IMR-90 (cell line): ENCODE data around the gene LRRC55. TPM values are rescaled to one million over a fixed set of nuclear protein-coding genes. Genes with fewer than 3 reads are reported as not detected.

ENCODE experiments used
- ATAC-seq: fragments of 200-7000 bp; cut with Tn5 transposase; 2 replicates; pipeline ENCODE4 v1.9.1; 2020; ENCODE audit warnings: low read depth, mild to moderate bottlenecking, moderate library complexity
- BruUV-seq: library from RNA; stranded (reverse); fragments of 400-500 nt; replicated peaks from 2 replicates; lab custom pipeline; 2021; lab: Mats Ljungman, UMichigan
- CTCF ChIA-PET: fragments of 300-600 bp; formaldehyde crosslinking; extraction: SDS; loops from one replicate; lab custom pipeline; 2021; ENCODE audit warnings: antibody characterized with exemption; lab: Yijun Ruan, JAX
- POLR2A ChIA-PET: fragments of 300-600 bp; sonication (Branson Sonifier 250); formaldehyde crosslinking; loops from one replicate; lab custom pipeline; 2022; ENCODE audit warnings: antibody characterized with exemption; ENCODE audit not compliant: unreplicated experiment; lab: Charles Lee
- DNase-seq: peaks from one replicate; pipeline ENCODE4 v3.0.0; 2013
- H2AFZ ChIP-seq: replicated peaks from 2 replicates; pipeline ENCODE3; 2013; ENCODE audit warnings: low read length, mild to moderate bottlenecking; ENCODE audit not compliant: poor library complexity
- H2AK5ac ChIP-seq: 2 replicates; pipeline ENCODE4 v1.6.1; 2013; ENCODE audit warnings: low read depth, low read length, inconsistent platforms
- H2AK9ac ChIP-seq: replicated peaks from 2 replicates; pipeline ENCODE3; 2013; ENCODE audit warnings: mild to moderate bottlenecking, low read depth, low read length, moderate library complexity; ENCODE audit not compliant: poor library complexity
- H2BK120ac ChIP-seq: 2 replicates; pipeline ENCODE4 v1.6.1; 2013; ENCODE audit warnings: low read depth, low read length, inconsistent platforms
- H2BK15ac ChIP-seq: 3 replicates; pipeline ENCODE4 v1.6.1; 2013; ENCODE audit warnings: low read depth, low read length, inconsistent platforms
- H2BK20ac ChIP-seq: 2 replicates; pipeline ENCODE4 v1.6.1; 2013; ENCODE audit warnings: low read depth, mild to moderate bottlenecking, inconsistent platforms, low read length, moderate library complexity
- H2BK5ac ChIP-seq: 2 replicates; pipeline ENCODE4 v1.6.1; 2013; ENCODE audit warnings: mild to moderate bottlenecking, low read depth, low read length, inconsistent platforms; ENCODE audit not compliant: poor library complexity, severe bottlenecking
- H3K14ac ChIP-seq: replicated peaks from 2 replicates; pipeline ENCODE4 v1.6.1; 2013; ENCODE audit warnings: low read depth, low read length, inconsistent platforms
- H3K18ac ChIP-seq: 2 replicates; pipeline ENCODE4 v1.6.1; 2013; ENCODE audit warnings: low read depth, low read length, control low read depth
- H3K23ac ChIP-seq: 2 replicates; pipeline ENCODE4 v1.6.1; 2013; ENCODE audit warnings: low read depth, low read length, inconsistent platforms
- H3K27ac ChIP-seq: 2 replicates; pipeline ENCODE4 v1.5.1; 2013; ENCODE audit warnings: mild to moderate bottlenecking, control low read depth, low read length; ENCODE audit not compliant: insufficient read depth
- H3K27me3 ChIP-seq: 2 replicates; pipeline ENCODE4 v1.6.1; 2013; ENCODE audit warnings: low read length; ENCODE audit not compliant: control insufficient read depth, insufficient read depth
- H3K36me3 ChIP-seq: 2 replicates; pipeline ENCODE4 v1.6.1; 2013; ENCODE audit warnings: low read length, mixed read lengths; ENCODE audit not compliant: control insufficient read depth, insufficient read depth
- H3K4ac ChIP-seq: 2 replicates; pipeline ENCODE4 v1.6.1; 2013; ENCODE audit warnings: low read depth, low read length, inconsistent platforms
- H3K4me1 ChIP-seq: 2 replicates; pipeline ENCODE4 v1.6.1; 2013; ENCODE audit warnings: low read length, mixed read lengths; ENCODE audit not compliant: control insufficient read depth, insufficient read depth
- H3K4me2 ChIP-seq: 2 replicates; pipeline ENCODE4 v1.6.1; 2013; ENCODE audit warnings: low read depth, mild to moderate bottlenecking, control low read depth, low read length, moderate library complexity
- H3K4me3 ChIP-seq: 2 replicates; pipeline ENCODE4 v1.5.1; 2013; ENCODE audit warnings: low read depth, mild to moderate bottlenecking, control low read depth, low read length, moderate library complexity; ENCODE audit not compliant: insufficient read depth
- H3K56ac ChIP-seq: 2 replicates; pipeline ENCODE4 v1.6.1; 2013; ENCODE audit warnings: low read length, inconsistent platforms; ENCODE audit not compliant: insufficient read depth; ENCODE audit errors: extremely low read depth
- H3K79me1 ChIP-seq, 2 experiments: 2 replicates each; pipeline ENCODE4 v1.6.1; 2013; ENCODE audit warnings: low read length in 2 of 2, inconsistent platforms in 1 of 2, low read depth in 1 of 2
- H3K9ac ChIP-seq: 2 replicates; pipeline ENCODE4 v1.6.1; 2013; ENCODE audit warnings: low read depth, low read length, control low read depth
- H3K9me1 ChIP-seq: 2 replicates; pipeline ENCODE4 v1.6.1; 2013; ENCODE audit warnings: low read length, inconsistent platforms; ENCODE audit not compliant: insufficient read depth
- H3K9me3 ChIP-seq: 2 replicates; pipeline ENCODE4 v1.6.1; 2013; ENCODE audit warnings: low read length; ENCODE audit not compliant: control insufficient read depth, insufficient read depth
- H4K20me1 ChIP-seq: 2 replicates; pipeline ENCODE4 v1.6.1; 2013; ENCODE audit warnings: low read length, inconsistent platforms; ENCODE audit not compliant: insufficient read depth
- H4K5ac ChIP-seq: 2 replicates; pipeline ENCODE4 v1.6.1; 2013; ENCODE audit warnings: mild to moderate bottlenecking, low read depth, low read length, control low read depth
- H4K8ac ChIP-seq, 2 experiments: 2 replicates each; pipeline ENCODE4 v1.6.1; 2013; ENCODE audit warnings: low read depth in 2 of 2, low read length in 2 of 2, control low read depth in 1 of 2, inconsistent platforms in 1 of 2
- H4K91ac ChIP-seq: 2 replicates; pipeline ENCODE4 v1.6.1; 2013; ENCODE audit warnings: low read depth, low read length, inconsistent platforms; ENCODE audit not compliant: insufficient read depth
- CEBPB ChIP-seq: IDR thresholded peaks from 2 replicates; pipeline ENCODE4 v1.6.1; 2012; ENCODE audit warnings: low read depth, low read length, improper control_type of control experiment
- CHD1 ChIP-seq: IDR thresholded peaks from 2 replicates; pipeline ENCODE4 v1.6.1; 2012; ENCODE audit warnings: low read depth, low read length, improper control_type of control experiment
- FOS ChIP-seq: fragments of 150-350 bp; IDR thresholded peaks from 2 replicates; pipeline ENCODE4 v1.6.1; 2016; ENCODE audit warnings: low read depth, low read length
- MAFK ChIP-seq: IDR thresholded peaks from 2 replicates; pipeline ENCODE4 v1.6.1; 2012; ENCODE audit warnings: low read depth, low read length, improper control_type of control experiment
- MXI1 ChIP-seq: IDR thresholded peaks from 2 replicates; pipeline ENCODE4 v1.6.1; 2012; ENCODE audit warnings: low read depth, mild to moderate bottlenecking, low read length, moderate library complexity, borderline replicate concordance
- NFE2L2 ChIP-seq: fragments of 150-350 bp; IDR thresholded peaks from 2 replicates; pipeline ENCODE4 v1.6.1; 2016; ENCODE audit warnings: low read depth, mild to moderate bottlenecking, low read length
- POLR2A ChIP-seq: IDR thresholded peaks from 2 replicates; pipeline ENCODE4 v1.6.1; 2012; ENCODE audit warnings: mild to moderate bottlenecking, low read depth, low read length
- RCOR1 ChIP-seq: IDR thresholded peaks from 2 replicates; pipeline ENCODE4 v1.6.1; 2012; ENCODE audit warnings: mild to moderate bottlenecking, low read length, improper control_type of control experiment; ENCODE audit not compliant: insufficient replicate concordance
- SMC3 ChIP-seq: fragments of 150-350 bp; IDR thresholded peaks from 2 replicates; pipeline ENCODE4 v1.6.1; 2016; ENCODE audit warnings: low read depth, mild to moderate bottlenecking, antibody characterized with exemption, low read length, moderate library complexity
- WGBS, 2 experiments: methylation state at CpG; one replicate each; pipeline versions ENCODE4 v1.1.5 to v1.1.7; 2013; ENCODE audit warnings: missing lambda C conversion rate in 2 of 2; ENCODE audit not compliant: insufficient read length in 1 of 2; ENCODE audit errors: extremely low coverage in 2 of 2; 5-methylcytosine and 5-hydroxymethylcytosine counted together
- dilution Hi-C: fragments of 300-500 bp; cut with HindIII; formaldehyde crosslinking; loops from one replicate; pipeline ENCODE4 v1.14.3; 2018; ENCODE audit warnings: low sequenced_read_pairs; ENCODE audit not compliant: unreplicated experiment
- in situ Hi-C: fragments of 300-500 bp; cut with MboI; formaldehyde crosslinking; loops from 3 replicates; pipeline ENCODE4 v1.14.3; 2019; ENCODE audit warnings: low sequenced_read_pairs, inconsistent platforms, mixed read lengths
- intact Hi-C: fragments of 100-400 bp; cut with micrococcal nuclease; formaldehyde crosslinking; loops from 2 replicates; pipeline ENCODE4 v1.10.0; 2022
- polyA plus RNA-seq, 3 experiments: library from polyadenylated mRNA; depleted of rRNA; stranded (reverse); fragments of >200 nt; gene quantifications; 2 replicates each; pipeline ENCODE4 v1.2.3, GENCODE V29; 2012; ENCODE audit warnings: low replicate concordance in 1 of 3
- total RNA-seq: library from RNA; depleted of rRNA; stranded (reverse); fragments of >200 nt; gene quantifications from 2 replicates; pipeline ENCODE4 v1.2.3, GENCODE V29; 2012
- TF ChIP-seq, protein P1 (sequence below): fragments of 150-350 bp; IDR thresholded peaks from 2 replicates; pipeline ENCODE4 v1.6.1; 2016; ENCODE audit warnings: low read depth, mild to moderate bottlenecking, low read length, moderate library complexity, borderline replicate concordance
- TF ChIP-seq, protein P2 (sequence below): conservative IDR thresholded peaks from 2 replicates; pipeline ENCODE4 v1.5.1; 2012; ENCODE audit warnings: mild to moderate bottlenecking, low read depth, low read length, improper control_type of control experiment
- TF ChIP-seq, protein P3 (sequence below): fragments of 150-350 bp; IDR thresholded peaks from 2 replicates; pipeline ENCODE4 v1.6.1; 2017; ENCODE audit warnings: mild to moderate bottlenecking, antibody characterized with exemption, low read length, low read depth

The LRRC55 gene
- total and polyA plus RNA-seq, 2 of the 4 experiments (the other 2 are of a cell fraction), result not detected

DNA sequence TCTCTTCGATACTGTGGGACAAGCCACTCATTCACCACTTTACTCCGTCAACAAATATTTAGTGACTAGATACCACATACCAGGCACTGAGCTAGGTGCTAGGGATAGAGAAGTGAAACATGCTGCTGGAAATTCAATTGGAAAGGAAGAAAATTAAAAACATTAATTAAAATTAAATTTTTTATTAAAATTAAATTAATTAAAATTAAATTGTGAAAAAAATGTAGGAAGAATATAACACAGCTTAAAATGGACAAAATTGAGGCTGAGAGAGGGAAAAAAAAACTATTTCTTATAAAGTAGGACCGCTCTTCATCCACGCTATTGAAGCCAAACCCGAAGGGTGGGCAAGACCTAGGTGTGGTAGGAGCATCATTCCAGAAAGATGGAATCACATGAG is 23.6 kb upstream of the LRRC55 start:
- DNase-seq (no peak), ATAC-seq (no peak)
- dilution Hi-C loops, result no loop called here
- TF ChIP-seq CEBPB (no peak), NFE2L2 (no peak), POLR2A (no peak), FOS (no peak), RCOR1 (no peak), SMC3 (no peak), CHD1 (no peak), MXI1 (no peak), MAFK (no peak)
- TF ChIP-seq, protein P1, sequence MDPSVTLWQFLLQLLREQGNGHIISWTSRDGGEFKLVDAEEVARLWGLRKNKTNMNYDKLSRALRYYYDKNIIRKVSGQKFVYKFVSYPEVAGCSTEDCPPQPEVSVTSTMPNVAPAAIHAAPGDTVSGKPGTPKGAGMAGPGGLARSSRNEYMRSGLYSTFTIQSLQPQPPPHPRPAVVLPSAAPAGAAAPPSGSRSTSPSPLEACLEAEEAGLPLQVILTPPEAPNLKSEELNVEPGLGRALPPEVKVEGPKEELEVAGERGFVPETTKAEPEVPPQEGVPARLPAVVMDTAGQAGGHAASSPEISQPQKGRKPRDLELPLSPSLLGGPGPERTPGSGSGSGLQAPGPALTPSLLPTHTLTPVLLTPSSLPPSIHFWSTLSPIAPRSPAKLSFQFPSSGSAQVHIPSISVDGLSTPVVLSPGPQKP, result no peak
- TF ChIP-seq, protein P2, sequence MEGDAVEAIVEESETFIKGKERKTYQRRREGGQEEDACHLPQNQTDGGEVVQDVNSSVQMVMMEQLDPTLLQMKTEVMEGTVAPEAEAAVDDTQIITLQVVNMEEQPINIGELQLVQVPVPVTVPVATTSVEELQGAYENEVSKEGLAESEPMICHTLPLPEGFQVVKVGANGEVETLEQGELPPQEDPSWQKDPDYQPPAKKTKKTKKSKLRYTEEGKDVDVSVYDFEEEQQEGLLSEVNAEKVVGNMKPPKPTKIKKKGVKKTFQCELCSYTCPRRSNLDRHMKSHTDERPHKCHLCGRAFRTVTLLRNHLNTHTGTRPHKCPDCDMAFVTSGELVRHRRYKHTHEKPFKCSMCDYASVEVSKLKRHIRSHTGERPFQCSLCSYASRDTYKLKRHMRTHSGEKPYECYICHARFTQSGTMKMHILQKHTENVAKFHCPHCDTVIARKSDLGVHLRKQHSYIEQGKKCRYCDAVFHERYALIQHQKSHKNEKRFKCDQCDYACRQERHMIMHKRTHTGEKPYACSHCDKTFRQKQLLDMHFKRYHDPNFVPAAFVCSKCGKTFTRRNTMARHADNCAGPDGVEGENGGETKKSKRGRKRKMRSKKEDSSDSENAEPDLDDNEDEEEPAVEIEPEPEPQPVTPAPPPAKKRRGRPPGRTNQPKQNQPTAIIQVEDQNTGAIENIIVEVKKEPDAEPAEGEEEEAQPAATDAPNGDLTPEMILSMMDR, result no peak
- TF ChIP-seq, protein P3, sequence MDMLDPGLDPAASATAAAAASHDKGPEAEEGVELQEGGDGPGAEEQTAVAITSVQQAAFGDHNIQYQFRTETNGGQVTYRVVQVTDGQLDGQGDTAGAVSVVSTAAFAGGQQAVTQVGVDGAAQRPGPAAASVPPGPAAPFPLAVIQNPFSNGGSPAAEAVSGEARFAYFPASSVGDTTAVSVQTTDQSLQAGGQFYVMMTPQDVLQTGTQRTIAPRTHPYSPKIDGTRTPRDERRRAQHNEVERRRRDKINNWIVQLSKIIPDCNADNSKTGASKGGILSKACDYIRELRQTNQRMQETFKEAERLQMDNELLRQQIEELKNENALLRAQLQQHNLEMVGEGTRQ, result no peak
- WGBS, 2 experiments, result no CpG with 5 or more reads among the region's 5 CpGs
- Histone ChIP-seq H3K4ac (no peak overlapping the region), H3K9ac (no peak overlapping the region), H2BK15ac (no peak overlapping the region), H3K4me3 (no peak overlapping the region), H3K36me3 (no peaks in the 10 kb centered on the region), H3K27ac (no peak overlapping the region), H2AFZ (no peak overlapping the region), H3K23ac (no peak overlapping the region), H2BK5ac (no peak overlapping the region), H4K20me1 (no peaks in the 10 kb centered on the region), H4K91ac (no peak overlapping the region), H2BK20ac (no peak overlapping the region), H3K18ac (no peak overlapping the region), H2AK5ac (no peak overlapping the region), H2BK120ac (no peak overlapping the region), H4K5ac (no peak overlapping the region), H3K79me1 (no peaks in the 10 kb centered on the region), H3K9me1 (no peaks in the 10 kb centered on the region), H3K56ac (no peak overlapping the region), H3K14ac (no peak overlapping the region), H3K4me2 (no peak overlapping the region), H3K27me3 (peaks cover 5% of the 10 kb centered on the region), H3K9me3 (no peaks in the 10 kb centered on the region), H3K4me1 (no peaks in the 10 kb centered on the region), H4K8ac (no peak overlapping the region), H2AK9ac (no peak overlapping the region)
- CTCF ChIA-PET, result no interaction called here
- intact Hi-C loops, result no loop called here
- no TSS peak for BruUV-seq
- in situ Hi-C loops, result no loop called here
- POLR2A ChIA-PET, result no interaction called here
